Pancreas (tissue), 10 donors: Measurements from ENCODE around the gene DENND2A. TPM values are rescaled to one million over a fixed set of nuclear protein-coding genes. Genes with fewer than 3 reads are reported as not detected.
A peak's percentile ranks its signal among the peaks of the same experiment; 100 is the strongest.

Source experiments
- ATAC-seq, 4 donors: fragments of 200-7000 bp; cut with Tn5 transposase; one replicate each; pipeline versions ENCODE4 v1.8.0 to v1.9.1; 2020; ENCODE audit warnings: mild to moderate bottlenecking in 4 of 4, moderate library complexity in 4 of 4
- DNase-seq, 6 donors: peaks; one replicate each; pipeline ENCODE4 v3.0.0-alpha.2; 2020
- FAIRE-seq: peaks from 2 replicates; lab custom pipeline; 2012; peaks lifted over from hg19 to GRCh38; lab: Jason Lieb, UNC
- H3K27ac ChIP-seq, 4 donors: fragments of 200-600 bp; sonication (generic); 1 replicate in 3 of 4; 2 replicates in 1 of 4; pipeline versions ENCODE4 v1.5.0 to v1.8.0; 2020
- H3K27me3 ChIP-seq, 4 donors: fragments of 200-600 bp; one replicate each; pipeline ENCODE4 v1.8.0; 2021
- H3K36me3 ChIP-seq, 3 donors: fragments of 200-600 bp; sonication (generic) in 1 of 3; one replicate each; pipeline versions ENCODE4 v1.5.0 to v1.8.0; 2020 to 2021
- H3K4me1 ChIP-seq, 3 donors: fragments of 200-600 bp; one replicate each; pipeline ENCODE4 v1.8.0; 2021
- H3K4me3 ChIP-seq, 4 donors: fragments of 200-600 bp; sonication (generic) in 2 of 4; one replicate each; pipeline versions ENCODE4 v1.5.0 to v1.8.0; 2020 to 2021
- H3K9me3 ChIP-seq, 4 donors: fragments of 200-600 bp; one replicate each; pipeline ENCODE4 v1.8.0; 2021
- WGBS, 2 donors: extraction: QIAGEN DNeasy Blood & Tissue Kit; methylation state at CpG; one replicate each; pipeline ENCODE4 v1.1.7; 2013; 5-methylcytosine and 5-hydroxymethylcytosine counted together
- intact Hi-C, 3 donors: fragments of 100-400 bp; cut with DNase I; formaldehyde crosslinking; loops; one replicate each; pipeline versions ENCODE4 v1.11.1 to v1.14.2; 2022
- polyA plus RNA-seq, 2 donors: library from polyadenylated mRNA; stranded (reverse); fragments of 200-250 nt; gene quantifications; one replicate each; pipeline ENCODE4 v1.2.3, GENCODE V29; 2013
- total RNA-seq, 6 donors: library from RNA; stranded (reverse); fragmentation: NEBNext Ultra II Directional in 4 of 6; extraction: Animal tissue kit (Norgen Biotek cat#: 25700) in 4 of 6; gene quantifications; one replicate each; pipeline versions ENCODE4 v1.2.1 to v1.2.4, GENCODE V29; 2021 to 2023
- TF ChIP-seq, protein P1 (sequence below), 4 donors: fragments of 200-600 bp; sonication (generic) in 3 of 4; IDR thresholded peaks; one replicate each; pipeline versions ENCODE4 v1.5.0 to v1.8.0; 2021; ENCODE audit warnings: antibody characterized with exemption in 4 of 4
- donor health status: healthy with polysubstance abuse.
- donor health status: DM: no; HTN: no; CAD: no; lungs with moderate emphysema.
- donor health status: DM: no; HTN: no; CAD: no.
- donor health status: control.
- donor health status: control.
- donor health status: Bipolar disorder and iron deficiency.
- donor health status: DM: yes; HTN: yes; CAD: no.
- donor health status: DM: no; HTN: no; CAD: no.
- donor health status: DM: no; HTN: no; CAD: no.
- donor health status: DM: yes; HTN: yes; CAD: no.

The DENND2A gene
- total and polyA plus RNA-seq, 8 donors: 1.1 to 5.0 (median 1.8) TPM

- Histone ChIP-seq H3K27me3 (no peaks in the 10 kb centered on the region), H3K27ac (peak overlapping the region; percentile 43 to 64 (median 53)), H3K4me3 (peak overlapping the region in 2 of 4 donors; percentile 20 to 32), H3K36me3 (no peaks in the 10 kb centered on the region), H3K9me3 (no peaks in the 10 kb centered on the region), H3K4me1 (peaks cover 0 to 16% (median 5%) of the 10 kb centered on the region in 3 donors)
- TF ChIP-seq, protein P1, sequence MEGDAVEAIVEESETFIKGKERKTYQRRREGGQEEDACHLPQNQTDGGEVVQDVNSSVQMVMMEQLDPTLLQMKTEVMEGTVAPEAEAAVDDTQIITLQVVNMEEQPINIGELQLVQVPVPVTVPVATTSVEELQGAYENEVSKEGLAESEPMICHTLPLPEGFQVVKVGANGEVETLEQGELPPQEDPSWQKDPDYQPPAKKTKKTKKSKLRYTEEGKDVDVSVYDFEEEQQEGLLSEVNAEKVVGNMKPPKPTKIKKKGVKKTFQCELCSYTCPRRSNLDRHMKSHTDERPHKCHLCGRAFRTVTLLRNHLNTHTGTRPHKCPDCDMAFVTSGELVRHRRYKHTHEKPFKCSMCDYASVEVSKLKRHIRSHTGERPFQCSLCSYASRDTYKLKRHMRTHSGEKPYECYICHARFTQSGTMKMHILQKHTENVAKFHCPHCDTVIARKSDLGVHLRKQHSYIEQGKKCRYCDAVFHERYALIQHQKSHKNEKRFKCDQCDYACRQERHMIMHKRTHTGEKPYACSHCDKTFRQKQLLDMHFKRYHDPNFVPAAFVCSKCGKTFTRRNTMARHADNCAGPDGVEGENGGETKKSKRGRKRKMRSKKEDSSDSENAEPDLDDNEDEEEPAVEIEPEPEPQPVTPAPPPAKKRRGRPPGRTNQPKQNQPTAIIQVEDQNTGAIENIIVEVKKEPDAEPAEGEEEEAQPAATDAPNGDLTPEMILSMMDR (IDR thresholded peaks at IDR 0.05): no peak
- intact Hi-C loops: no loop called here
- 39% methylated on average over 11 of the region's 11 CpGs for WGBS, 2 donors
- DNase-seq (peak in 5 of 6 donors; percentile 41 to 80 (median 64)), FAIRE-seq (no peak), ATAC-seq (peak; percentile 85 to 93 (median 92))
These were observed 16.2 kb upstream of the DENND2A start for GRCh38 chr7:140656548-140657515.

DNA sequence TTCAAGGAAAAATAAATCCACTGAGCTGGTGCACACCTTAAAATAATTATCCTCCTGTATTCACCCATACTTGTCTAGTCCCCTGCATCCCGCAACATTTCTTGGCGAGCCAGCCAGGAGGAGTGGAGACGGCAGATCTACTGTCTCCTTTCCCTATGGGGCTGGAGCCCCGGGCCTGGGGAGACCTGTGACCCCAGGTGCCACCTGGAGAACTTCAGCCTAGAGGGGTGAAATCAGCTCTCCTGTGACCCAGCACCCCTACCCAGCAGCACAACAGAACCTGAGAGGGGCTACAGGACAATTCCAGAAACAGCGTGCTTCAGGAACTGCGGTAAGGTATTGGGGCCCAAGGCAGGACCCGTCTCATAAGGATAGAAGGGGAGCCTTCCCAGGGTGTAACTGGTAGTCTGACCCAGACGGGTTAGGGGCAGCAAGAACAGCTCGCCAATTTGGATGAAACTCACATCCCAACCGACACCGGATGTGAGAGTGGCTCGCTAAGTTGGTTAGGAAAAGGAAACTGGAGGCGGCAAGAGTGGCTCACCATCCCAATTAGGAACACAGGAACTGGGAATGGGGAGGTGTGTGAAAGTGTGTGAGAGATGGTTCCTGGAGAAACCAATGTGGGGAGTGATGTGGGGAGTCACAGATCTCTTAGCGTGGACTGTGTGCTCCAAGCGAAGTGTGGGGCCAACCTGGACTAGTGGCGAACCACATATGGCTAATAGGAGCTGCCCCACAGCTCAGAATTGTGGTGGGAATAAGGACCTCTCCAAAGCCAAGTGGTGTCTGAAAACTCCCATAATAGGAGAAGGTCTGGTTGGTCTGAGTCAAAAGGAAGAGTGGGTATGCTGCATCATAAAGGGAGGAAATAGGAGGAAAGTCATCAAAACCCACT, 15.1 kb upstream of the DENND2A start:
- H3K27ac ChIP-seq: peak overlapping the region in 2 of 4 donors; percentile 62 to 64
- peaks cover 0 to 16% (median 5%) of the 10 kb centered on the region in 3 donors for H3K4me1 ChIP-seq
- no peaks in the 10 kb centered on the region for H3K27me3 ChIP-seq
- TF ChIP-seq, protein P1 (IDR thresholded peaks at IDR 0.05): no peak
- intact Hi-C loops: no loop called here
- ATAC-seq: no peak
- H3K9me3 ChIP-seq: no peaks in the 10 kb centered on the region
- peak overlapping the region in 1 of 4 donors; percentile 32 for H3K4me3 ChIP-seq
- no peak for FAIRE-seq
- WGBS, 2 donors: 91 to 95% methylated on average over 16 of the region's 16 CpGs
- no peaks in the 10 kb centered on the region for H3K36me3 ChIP-seq
- peak in 1 of 6 donors; percentile 53 for DNase-seq

- 85 to 90% methylated on average over 4 of the region's 4 CpGs for whole genome bisulfite sequencing, 2 donors
- H3K9me3 ChIP-seq: no peaks in the 10 kb centered on the region
- no peak for FAIRE-seq
- H3K4me3 ChIP-seq: no peak overlapping the region
- TF ChIP-seq, protein P1 (IDR thresholded peaks at IDR 0.05): no peak
- intact Hi-C loops: loop anchor here in 2 of 3 donors (5.0 kb wide), 1 partner anchor 137 kb away; no protein-coding TSS in a partner anchor
- no peak for ATAC-seq
- H3K27ac ChIP-seq: no peak overlapping the region
- H3K27me3 ChIP-seq: no peaks in the 10 kb centered on the region
- peaks cover 0 to 16% (median 5%) of the 10 kb centered on the region in 3 donors for H3K4me1 ChIP-seq
- H3K36me3 ChIP-seq: no peaks in the 10 kb centered on the region
- no peak for DNase-seq
These were observed 14.0 kb upstream of the DENND2A start for GRCh38 chr7:140654661-140655060.

GRCh38 chr7:140654109-140654387, 13.4 kb upstream of the DENND2A start:
- 78 to 80% methylated on average over 2 of the region's 2 CpGs for WGBS, 2 donors
- TF ChIP-seq, protein P1 (IDR thresholded peaks at IDR 0.05): no peak
- H3K4me3 ChIP-seq: no peak overlapping the region
- intact Hi-C loops: loop anchor here in 2 of 3 donors (5.0 kb wide), 1 partner anchor 137 kb away; no protein-coding TSS in a partner anchor
- H3K27ac ChIP-seq: no peak overlapping the region
- H3K9me3 ChIP-seq: no peaks in the 10 kb centered on the region
- H3K36me3 ChIP-seq: no peaks in the 10 kb centered on the region
- peaks cover 0 to 16% (median 5%) of the 10 kb centered on the region in 3 donors for H3K4me1 ChIP-seq
- DNase-seq: no peak
- ATAC-seq: no peak
- FAIRE-seq: no peak
- H3K27me3 ChIP-seq: no peaks in the 10 kb centered on the region
